DND-41 (cell line): Measurements from ENCODE around the gene NOX4.

Experiments
- EZH2 ChIP-seq: IDR thresholded peaks from 3 replicates; pipeline ENCODE4 v1.6.1; 2012; ENCODE audit warnings: borderline replicate concordance, low read depth, mild to moderate bottlenecking, moderate library complexity, low read length, inconsistent platforms; ENCODE audit not compliant: severe bottlenecking
- TF ChIP-seq, protein P1 (sequence below): IDR thresholded peaks from 2 replicates; pipeline ENCODE4 v1.5.1; 2012; ENCODE audit warnings: borderline replicate concordance, low read length, moderate library complexity, mild to moderate bottlenecking; ENCODE audit not compliant: poor library complexity, severe bottlenecking; ENCODE audit errors: extremely low read depth

DNA sequence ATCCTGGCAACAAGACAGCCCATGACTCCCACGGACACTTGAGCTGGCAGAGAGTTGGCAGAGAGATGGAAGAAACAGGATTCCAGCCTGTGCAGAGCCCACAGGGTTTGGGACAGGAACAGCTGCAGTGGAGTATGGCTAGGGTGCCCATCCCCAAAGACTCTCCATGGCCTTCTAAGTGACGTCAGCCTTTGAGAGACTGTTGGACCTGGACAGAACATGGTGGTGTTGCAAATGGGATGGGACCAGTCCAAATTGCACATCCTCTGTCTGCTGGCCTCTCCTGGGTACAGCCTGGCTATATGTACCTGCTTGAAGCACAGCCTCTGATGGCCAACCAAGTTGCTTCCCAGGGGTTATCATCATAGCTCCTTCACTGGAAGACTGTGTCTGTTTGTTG lies 34.5 kb downstream of the NOX4 start:
- TF ChIP-seq EZH2, result no peak
- TF ChIP-seq, protein P1, sequence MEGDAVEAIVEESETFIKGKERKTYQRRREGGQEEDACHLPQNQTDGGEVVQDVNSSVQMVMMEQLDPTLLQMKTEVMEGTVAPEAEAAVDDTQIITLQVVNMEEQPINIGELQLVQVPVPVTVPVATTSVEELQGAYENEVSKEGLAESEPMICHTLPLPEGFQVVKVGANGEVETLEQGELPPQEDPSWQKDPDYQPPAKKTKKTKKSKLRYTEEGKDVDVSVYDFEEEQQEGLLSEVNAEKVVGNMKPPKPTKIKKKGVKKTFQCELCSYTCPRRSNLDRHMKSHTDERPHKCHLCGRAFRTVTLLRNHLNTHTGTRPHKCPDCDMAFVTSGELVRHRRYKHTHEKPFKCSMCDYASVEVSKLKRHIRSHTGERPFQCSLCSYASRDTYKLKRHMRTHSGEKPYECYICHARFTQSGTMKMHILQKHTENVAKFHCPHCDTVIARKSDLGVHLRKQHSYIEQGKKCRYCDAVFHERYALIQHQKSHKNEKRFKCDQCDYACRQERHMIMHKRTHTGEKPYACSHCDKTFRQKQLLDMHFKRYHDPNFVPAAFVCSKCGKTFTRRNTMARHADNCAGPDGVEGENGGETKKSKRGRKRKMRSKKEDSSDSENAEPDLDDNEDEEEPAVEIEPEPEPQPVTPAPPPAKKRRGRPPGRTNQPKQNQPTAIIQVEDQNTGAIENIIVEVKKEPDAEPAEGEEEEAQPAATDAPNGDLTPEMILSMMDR, result no peak
